ENCODE results near the gene SCMH1.

- TF ChIP-seq POLR2A (IDR thresholded peaks at IDR 0.05; ENCODE audit: low read length) (no peak), HDAC2 (IDR thresholded peaks at IDR 0.05) (no peak), CTCF (IDR thresholded peaks at IDR 0.05) (no peak), MYC (IDR thresholded peaks at IDR 0.05; ENCODE audit: borderline replicate concordance, low read length) (no peak), RAD21 (conservative IDR thresholded peaks at IDR 0.05 in 1 of 2, IDR thresholded peaks at IDR 0.05 in 1 of 2) (0 out of 5 replicates have a peak, but pooled peaks of 1 of the 2 experiments have one; percentile 39), USF2 (IDR thresholded peaks at IDR 0.05) (no peak), JUN (IDR thresholded peaks at IDR 0.05) (peak; percentile 60 to 81), EP300 (IDR thresholded peaks at IDR 0.05) (peak; percentile 75 to 77; a peak in 3 of 5 replicates), ZSCAN20 (CRISPR knock-in tag; IDR thresholded peaks at IDR 0.05) (no peak), RCOR1 (IDR thresholded peaks at IDR 0.05; ENCODE audit: low read depth, low read length) (no peak), MAFK (IDR thresholded peaks at IDR 0.05; ENCODE audit: partially characterized antibody) (peak; percentile 88), CEBPB (IDR thresholded peaks at IDR 0.05) (peak; percentile 61 to 82; a peak in 3 of 4 replicates), ZFP36 (IDR thresholded peaks at IDR 0.05; ENCODE audit: borderline replicate concordance, partially characterized antibody) (no peak)
These were observed 89.5 kb downstream of the SCMH1 start for GRCh38 chr1:41152622-41153044.
